ENCODE measurements around the gene TEX55.
"Not testable (repeated sequence)": the region's sequence is repeated elsewhere in the genome, so short reads cannot be mapped to it uniquely, and the experiment has no call there.

DNA sequence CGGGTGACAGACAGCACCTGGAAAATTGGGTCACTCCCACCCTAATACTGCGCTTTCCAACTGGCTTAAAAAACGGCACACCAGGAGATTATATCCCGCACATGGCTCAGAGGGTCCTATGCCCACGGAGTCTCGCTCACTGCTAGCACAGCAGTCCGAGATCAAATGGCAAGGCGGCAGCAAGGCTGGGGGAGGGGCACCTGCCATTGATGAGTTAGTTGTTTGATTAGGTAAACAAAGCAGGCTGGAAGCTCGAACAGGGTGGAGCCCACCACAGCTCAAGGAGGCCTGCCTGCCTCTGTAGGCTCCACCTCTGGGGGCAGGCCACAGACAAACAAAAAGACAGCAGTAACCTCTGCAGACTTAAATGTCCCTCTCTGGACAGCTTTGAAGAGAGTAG is 18.8 kb downstream of the TEX55 start:
- not testable (repeated sequence) for TF ChIP-seq KLF7 (tag by site-specific recombination; IDR thresholded peaks at IDR 0.05; ENCODE audit: borderline replicate concordance); ZNF701 (tag by site-specific recombination; IDR thresholded peaks at IDR 0.05)
- TF ChIP-seq, protein P1, sequence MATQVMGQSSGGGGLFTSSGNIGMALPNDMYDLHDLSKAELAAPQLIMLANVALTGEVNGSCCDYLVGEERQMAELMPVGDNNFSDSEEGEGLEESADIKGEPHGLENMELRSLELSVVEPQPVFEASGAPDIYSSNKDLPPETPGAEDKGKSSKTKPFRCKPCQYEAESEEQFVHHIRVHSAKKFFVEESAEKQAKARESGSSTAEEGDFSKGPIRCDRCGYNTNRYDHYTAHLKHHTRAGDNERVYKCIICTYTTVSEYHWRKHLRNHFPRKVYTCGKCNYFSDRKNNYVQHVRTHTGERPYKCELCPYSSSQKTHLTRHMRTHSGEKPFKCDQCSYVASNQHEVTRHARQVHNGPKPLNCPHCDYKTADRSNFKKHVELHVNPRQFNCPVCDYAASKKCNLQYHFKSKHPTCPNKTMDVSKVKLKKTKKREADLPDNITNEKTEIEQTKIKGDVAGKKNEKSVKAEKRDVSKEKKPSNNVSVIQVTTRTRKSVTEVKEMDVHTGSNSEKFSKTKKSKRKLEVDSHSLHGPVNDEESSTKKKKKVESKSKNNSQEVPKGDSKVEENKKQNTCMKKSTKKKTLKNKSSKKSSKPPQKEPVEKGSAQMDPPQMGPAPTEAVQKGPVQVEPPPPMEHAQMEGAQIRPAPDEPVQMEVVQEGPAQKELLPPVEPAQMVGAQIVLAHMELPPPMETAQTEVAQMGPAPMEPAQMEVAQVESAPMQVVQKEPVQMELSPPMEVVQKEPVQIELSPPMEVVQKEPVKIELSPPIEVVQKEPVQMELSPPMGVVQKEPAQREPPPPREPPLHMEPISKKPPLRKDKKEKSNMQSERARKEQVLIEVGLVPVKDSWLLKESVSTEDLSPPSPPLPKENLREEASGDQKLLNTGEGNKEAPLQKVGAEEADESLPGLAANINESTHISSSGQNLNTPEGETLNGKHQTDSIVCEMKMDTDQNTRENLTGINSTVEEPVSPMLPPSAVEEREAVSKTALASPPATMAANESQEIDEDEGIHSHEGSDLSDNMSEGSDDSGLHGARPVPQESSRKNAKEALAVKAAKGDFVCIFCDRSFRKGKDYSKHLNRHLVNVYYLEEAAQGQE (tag by site-specific recombination; IDR thresholded peaks at IDR 0.05) = not testable (repeated sequence)
- TF ChIP-seq, protein P2, sequence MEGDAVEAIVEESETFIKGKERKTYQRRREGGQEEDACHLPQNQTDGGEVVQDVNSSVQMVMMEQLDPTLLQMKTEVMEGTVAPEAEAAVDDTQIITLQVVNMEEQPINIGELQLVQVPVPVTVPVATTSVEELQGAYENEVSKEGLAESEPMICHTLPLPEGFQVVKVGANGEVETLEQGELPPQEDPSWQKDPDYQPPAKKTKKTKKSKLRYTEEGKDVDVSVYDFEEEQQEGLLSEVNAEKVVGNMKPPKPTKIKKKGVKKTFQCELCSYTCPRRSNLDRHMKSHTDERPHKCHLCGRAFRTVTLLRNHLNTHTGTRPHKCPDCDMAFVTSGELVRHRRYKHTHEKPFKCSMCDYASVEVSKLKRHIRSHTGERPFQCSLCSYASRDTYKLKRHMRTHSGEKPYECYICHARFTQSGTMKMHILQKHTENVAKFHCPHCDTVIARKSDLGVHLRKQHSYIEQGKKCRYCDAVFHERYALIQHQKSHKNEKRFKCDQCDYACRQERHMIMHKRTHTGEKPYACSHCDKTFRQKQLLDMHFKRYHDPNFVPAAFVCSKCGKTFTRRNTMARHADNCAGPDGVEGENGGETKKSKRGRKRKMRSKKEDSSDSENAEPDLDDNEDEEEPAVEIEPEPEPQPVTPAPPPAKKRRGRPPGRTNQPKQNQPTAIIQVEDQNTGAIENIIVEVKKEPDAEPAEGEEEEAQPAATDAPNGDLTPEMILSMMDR (tag by site-specific recombination; IDR thresholded peaks at IDR 0.05) = not testable (repeated sequence)
